Effector CD4-positive, alpha-beta T cell (primary cell): ENCODE measurements around the gene STK33.

Experiments
- DNase-seq: peaks from one replicate; pipeline ENCODE4 v3.0.0-alpha.2; 2020

Gene STK33

DNA sequence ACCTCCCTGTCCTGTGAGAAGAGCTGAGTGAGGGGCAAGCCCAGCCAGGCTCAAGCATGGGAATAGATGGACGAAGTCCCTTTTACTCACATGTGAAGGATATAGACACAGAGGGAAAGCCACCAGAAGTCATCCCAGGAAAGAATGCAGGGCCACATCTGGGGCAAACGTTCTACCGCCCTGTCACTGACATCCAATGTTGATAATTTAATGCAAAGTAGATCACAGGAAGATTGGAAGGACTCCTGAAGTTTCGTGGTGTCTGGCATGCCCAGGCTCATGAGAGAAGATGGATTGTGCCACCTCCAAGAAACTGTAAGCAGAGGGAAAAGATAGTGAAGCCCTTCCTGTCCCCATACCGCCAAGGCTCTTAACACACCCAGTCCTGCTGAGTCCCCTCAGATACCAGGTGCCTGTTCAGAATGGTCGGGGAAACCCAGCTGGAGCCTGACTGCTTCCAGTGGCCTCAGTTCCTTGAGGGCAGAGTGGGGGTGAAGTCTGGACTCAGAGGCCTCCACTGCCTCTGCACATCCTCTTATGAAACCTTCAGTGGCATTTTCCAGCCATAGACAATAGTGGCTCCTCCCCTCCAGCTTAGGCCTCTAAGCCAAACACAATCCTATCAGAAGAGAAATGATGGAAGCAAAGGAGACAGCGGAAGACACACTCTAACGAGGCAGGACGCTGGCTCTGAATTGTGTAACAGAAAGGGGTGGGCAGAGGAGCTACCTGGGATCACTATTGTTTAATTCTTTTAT is 7.5 kb upstream of the STK33 start:
- no peak for DNase-seq

DNA sequence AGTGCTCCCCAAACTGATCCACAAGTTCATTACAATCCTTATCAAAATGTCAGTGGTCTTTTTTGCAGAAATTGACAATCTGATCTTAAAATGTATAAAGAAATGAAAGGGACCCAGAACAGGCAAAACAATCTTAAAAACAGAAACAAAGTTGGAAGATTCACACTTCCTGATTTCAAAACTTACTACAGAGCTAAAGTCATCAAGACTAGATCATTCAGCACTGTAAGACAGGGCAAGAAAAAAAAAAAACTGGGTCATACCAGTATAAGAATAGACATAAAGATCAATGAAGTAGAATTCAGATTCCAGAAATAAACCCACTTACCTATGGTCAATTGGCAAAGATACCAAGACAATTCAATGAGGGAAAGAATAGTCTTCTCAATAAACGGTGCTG is 4.5 kb upstream of the STK33 start:
- DNase-seq, result no peak

DNA sequence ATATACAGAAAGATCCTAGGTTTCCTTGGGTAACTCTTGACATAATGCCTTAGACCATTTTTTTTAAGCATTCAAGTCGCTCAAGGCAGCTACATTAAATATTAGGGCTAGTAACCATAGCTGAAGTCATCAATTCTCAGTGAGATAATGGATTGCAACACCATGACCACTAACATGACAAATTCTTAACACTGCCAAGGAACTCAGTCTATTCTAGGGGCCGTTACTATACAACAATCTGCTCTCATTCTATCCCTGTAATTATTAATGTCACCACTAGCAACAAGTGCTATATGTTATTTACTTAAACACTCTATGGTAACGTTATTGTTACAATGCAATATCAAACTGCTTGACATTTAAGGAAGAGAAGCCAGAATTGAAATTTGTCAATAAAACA is 3.2 kb upstream of the STK33 start:
- DNase-seq, result no peak

DNA sequence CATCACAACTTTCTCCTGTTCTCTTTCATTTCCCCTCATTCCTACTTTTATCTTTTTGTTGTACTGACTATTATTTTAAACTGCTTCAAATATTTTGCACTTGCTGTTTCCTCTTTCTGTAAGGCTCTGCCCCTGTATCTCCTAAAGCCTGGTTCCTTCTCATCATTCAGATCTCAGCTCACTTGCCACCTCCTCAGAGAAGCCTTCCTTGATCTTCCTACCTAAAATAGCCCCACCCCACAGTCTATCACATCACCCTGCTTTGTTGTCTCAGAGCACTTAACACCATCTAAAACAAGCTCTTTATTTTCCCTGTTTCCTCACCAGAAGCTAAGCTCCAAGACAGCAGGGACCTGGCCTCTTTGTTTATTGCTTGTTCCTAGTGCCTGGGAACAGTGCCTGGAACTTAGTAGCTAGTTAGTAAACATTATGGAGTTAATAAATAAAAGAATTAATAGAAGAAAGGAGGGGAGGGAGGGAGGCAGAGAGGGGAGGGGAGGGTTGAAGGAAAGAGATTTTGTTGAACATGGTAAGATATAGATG is 2.5 kb upstream of the STK33 start:
- DNase-seq, result no peak

DNA sequence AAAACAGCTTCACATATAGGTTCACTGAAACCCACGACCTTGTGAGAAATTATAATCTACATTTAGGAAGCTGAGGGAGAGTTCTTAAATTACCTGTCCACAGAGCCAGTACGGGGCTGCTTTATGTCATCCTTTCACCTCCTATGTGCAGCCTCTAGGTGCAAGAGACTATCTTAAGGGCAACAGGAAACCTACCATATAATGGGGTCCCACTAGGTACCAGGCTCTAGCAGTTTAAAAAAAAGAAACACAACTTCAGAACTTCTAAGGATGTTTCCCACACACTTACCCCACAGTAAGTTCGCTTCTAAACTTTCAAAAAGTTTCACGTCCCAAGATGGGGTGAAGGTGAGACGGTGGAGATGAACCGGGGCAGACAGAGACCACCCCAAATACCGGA is 573 bp downstream of the STK33 start:
- DNase-seq, result no peak

DNA sequence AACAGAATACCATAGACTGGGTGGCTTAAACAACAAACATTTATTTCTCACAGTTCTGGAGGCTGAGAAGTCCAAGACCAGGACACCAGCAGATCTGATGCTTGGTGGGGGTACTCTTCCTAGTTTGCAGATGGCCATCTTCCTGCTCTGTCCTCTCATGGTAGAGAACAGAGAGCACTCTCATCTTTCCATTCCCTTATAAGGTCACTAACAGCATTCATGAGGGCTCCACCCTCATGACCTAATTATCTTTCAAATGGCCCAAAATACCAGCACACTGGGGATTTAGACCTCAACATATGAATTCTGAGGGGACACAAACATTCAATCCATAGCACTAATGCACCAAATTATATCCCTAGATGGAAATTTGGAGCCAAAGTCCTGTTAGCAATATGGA is 6.1 kb downstream of the STK33 start:
- DNase-seq, result no peak

DNA sequence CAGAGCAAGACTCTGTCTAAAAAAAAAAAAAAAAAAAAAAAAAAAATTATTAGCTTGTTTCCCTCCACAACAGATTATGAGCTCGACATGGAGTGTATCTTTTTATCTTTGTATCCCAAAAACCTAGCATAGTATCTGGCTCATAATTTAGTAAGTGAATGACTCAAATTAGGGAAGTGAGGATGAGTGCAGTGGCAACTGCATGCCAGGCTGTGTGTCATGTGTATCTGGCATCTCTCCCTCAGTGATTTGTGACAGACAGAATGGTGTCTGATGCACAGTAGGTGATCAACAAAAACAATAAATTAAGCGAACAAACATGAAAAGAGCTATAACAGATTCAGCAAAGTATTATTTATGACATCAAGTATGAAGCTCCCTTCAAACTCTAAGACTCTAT is 7.2 kb downstream of the STK33 start:
- DNase-seq, result no peak

DNA sequence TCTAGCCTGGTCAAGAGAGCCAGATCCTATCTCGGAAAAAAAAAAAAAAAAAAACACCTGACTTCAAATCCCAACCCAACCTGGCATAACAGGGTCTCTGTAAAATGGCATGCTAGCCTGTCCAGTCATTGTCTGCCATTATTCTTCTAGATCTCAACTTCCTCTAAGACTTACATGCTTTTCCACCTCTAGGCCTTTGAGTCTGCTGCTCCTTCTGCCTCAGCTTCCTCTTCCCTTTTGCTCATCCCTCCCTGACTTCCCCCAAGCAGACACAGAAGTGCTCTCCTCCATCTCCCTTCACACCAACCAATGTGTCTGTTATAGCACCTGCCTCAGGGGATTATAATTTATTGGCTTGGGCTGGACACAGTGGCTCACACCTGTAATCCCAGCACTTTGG is 7.8 kb downstream of the STK33 start:
- no peak for DNase-seq

DNA sequence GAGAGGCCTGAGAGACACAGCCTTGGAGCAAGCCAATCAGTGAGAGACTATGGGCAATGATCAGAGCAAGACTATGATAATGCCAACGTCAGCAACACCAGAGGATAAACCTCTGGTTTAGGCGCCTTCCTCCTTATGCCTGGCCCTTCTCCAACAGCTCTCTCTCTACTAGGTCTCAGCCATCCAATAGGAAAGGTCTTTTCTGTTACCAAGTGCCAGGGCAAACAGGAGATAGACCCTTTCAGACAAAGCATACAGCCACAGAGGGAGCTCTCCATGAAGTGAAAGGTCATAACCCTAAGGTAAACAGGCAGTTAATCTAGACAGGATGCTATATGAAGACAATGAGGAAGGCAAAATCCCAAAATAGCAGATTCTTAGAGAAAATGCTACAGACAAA is 9.5 kb downstream of the STK33 start:
- DNase-seq, result no peak

DNA sequence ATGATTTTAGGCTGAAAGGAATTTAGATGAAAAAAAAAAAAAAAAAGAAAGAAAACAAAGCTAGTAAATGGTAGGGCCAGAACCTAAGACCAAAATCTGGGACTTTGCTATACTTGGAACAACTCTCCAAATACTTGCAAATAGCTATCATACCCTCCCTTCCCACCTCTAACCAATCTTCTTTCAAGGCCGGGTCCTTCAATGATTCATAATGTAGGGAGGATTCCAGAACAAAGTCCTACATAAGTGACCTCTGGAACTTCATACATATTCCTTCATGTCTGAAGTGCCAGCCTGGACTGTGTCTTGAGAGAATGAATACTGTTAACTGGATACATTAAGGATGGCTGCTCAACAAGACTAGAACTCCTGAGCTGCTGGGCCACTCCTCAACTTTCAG is 9.9 kb downstream of the STK33 start:
- no peak for DNase-seq

DNA sequence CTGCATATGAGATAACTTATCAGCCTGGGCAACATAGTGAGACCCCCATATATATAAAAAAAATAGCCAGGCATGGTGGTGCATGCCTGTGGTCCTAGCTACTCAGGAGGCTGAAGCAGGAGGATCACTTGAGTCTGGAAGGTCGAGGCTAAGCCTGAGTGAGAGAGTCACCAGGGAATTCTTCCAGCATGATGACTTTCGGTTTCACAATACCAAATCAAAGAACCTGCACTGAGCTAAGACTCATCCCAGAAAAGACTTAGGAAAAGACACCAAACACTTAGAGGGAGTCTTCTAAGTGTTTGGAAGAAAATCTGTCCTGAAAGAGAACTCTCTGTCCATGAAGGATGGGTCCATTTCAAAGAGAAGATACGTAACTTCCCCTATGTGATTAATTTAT is 12.7 kb downstream of the STK33 start:
- no peak for DNase-seq

DNA sequence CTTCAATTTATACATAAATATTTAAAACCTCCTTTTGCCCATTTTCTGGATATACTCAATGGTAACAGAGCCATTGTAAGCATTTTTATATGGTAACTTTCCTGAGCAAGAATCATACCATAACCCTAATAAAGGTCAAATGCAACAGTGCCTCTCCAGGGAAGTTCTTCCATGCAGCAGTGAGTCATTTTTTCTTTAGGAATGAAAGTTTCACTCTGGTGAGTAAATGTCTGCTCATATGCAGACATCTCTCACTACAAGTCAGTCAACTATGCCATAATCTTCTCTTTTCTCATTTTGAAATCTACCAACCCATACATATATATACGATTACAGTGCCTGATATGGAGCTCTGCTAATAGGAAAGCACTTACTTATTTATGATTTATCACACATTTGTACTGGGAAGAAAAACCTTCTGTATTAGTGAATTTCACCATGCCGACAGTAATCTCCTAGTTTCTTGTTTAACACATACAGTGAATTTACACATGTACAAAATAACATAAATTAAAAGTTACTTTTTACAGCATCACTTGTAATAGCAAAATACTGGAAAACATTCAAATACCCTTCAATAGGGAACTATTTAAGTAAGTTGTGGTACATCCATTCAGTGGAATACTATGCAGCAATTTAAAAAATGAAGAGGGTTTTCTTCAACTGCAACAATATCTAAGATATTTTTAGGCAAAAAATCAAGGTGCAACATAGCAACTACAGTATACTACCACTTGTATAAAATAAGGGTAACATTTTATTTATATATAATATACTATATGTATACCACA is 16.0 kb downstream of the STK33 start:
- no peak for DNase-seq

DNA sequence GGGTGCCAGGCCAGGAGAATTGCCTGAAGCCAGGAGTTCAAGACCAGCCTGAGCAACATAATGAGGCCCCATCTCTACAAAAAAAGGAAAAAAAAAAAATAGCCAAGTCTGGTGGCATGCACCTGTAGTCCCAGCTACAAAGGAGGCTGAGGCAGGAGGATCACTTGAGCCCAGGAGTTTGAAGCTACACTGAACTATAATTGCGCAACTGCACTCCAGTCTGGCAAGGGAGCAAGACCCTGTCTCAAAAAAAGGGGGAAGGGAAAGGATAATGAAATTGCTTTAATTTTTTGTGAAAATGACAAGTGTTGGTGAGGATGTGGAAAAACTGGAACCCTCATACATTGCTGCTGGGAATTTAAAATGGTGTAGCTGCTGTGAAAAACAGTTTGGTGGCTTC is 19.2 kb downstream of the STK33 start:
- DNase-seq, result no peak

DNA sequence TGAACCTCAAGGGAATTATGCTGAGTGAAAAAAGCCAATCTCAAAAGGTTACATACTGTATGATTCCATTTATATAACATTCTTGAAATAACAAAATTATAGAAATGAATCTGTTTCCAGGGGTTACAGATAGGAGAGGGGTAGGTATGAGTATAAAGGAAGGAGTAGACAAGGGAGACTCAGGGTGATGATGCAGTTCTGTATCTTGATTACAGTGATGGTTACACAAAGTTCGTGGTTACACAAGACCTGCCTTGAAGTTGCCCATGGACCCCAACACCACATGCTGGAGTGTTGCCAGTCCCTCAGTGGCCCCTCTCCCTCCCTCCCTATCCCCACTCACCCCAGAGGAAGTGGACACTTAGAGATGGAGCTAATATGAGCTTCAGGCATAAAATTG is 20.3 kb downstream of the STK33 start:
- DNase-seq, result no peak

DNA sequence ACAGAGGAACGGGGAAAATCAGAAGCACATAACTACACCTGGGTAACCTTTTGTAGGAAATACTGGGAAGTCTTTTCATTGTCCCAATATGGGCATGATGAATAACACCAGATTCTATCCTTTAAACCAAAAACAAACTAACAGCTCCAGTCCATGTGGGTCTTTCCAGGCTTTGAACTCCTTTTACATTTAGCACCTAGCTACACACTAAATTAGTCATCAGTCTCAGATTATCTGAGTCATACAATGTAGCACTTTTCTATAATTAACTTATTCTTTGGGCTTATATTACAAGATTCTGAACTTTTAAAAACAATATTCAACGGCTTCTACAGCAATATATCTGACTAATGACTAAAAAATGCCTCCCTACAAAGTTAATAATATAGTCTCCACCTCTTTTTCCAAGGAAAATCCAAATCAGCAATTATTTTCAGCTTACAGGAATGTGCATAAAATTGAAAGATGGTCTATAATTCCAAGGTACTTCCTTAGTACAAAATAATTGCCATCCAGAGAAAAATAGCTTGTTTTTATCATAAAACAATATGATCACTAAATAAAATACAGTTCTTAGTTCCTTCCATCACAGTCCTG is 26.3 kb downstream of the STK33 start:
- no peak for DNase-seq

DNA sequence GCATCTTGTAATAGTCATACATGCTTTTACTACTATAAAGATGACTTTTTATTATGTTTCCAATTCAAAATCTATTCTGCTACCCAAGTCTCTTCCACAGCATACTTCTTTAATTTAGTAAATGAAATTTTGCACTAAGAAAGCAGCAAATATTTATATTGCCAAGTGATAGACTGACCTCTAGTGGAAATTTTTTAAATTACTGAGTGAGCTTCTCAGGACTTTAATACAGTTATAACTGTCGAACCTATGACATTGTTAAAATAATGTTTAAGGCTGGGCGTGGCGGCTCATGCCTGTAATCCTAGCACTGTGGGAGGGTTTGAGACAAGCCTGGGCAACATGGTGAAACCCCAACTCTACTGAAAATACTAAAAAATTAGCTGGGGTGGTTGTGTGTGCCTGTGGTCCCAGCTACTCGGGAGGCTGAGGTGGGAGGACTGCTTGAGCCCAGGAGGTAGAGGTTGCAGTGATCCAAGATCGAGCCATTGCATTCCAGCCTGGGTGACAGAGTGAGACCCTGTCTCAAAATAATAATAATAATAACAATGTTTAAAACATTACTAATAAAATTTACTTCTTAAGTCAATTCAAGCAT is 27.3 kb downstream of the STK33 start:
- DNase-seq, result no peak

DNA sequence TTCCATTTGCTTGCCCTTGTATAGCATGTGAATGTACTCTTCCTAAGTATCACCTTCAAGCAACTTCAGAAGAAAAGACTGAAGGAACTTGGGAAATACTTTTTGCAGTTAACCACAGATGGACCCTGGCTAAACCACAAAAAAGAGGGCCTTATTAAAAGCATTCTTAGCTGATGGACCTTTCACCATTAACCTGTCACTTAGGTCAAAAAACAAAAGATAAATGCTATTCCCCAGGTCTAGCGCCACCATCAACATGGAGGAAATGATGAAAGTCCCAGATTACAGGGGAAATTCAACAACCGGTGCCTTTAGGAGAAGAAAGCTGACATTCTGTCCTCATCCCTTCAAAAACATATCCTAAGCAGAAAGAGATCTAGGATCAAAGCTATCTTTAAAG is 29.5 kb downstream of the STK33 start:
- no peak for DNase-seq

DNA sequence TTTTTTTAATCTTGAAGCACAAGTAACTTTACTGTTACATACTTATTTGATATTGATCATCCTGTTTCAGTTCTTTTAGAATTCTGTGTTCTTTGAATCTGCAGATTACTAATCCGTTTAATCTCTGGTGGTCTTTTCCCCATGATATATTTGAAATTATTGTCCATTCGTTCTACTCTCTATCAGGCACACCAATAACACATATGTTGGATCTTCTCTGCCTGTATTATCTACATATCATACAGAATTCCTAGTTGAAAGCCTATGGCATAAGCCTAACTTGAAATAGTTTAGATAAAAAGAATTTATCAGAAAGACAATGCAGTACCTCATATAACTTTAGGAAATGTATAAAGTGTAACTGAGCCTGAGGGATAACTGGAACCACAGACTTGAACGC is 32.6 kb downstream of the STK33 start:
- DNase-seq, result no peak

DNA sequence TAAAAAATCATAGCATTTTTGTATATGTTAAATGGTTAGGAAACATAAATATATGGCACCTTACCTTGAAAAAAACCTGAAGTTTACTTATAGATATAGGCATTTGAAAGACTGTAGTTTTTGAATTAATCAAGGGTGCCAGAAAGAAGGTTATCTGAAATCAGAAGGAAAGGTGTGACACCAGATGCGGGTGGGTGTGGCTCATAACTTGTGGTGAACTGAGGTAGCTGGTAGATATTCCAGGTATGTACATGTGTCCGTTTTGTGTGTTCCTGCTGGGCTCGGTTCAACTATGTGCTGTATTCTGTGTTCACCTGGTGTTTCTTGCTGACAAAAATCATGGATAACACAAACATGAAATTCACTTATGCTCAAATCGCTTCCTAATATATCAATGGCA is 35.6 kb downstream of the STK33 start:
- no peak for DNase-seq

DNA sequence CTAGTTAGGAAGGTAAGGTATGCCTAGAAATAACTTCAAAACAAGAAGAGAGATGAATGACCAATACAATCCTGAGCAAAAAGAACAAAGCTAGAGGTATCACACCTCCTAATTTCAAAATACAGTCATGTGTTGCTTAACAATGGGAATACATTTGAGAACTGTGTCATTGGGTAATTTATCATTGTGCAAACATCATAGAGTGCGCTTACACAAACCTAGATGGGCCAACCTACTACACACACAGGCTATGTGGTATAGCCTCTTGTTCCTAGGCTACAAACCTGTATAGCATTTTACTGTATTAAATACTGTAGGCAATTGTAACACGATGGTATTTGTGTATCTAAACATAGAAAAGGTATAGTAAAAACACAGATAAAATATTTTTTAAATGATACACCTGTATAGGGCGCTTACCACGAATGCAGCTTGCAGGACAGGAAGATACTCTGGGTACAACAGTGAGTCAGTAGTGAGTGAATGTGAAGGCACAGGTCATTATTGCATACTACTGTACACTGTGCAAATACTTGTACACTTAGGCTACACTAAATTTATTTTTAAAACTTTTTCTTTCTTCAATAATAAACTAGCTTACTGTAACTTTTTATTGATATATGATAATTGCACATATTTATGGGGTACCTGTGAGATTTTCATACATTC is 48.2 kb downstream of the STK33 start:
- DNase-seq, result no peak

DNA sequence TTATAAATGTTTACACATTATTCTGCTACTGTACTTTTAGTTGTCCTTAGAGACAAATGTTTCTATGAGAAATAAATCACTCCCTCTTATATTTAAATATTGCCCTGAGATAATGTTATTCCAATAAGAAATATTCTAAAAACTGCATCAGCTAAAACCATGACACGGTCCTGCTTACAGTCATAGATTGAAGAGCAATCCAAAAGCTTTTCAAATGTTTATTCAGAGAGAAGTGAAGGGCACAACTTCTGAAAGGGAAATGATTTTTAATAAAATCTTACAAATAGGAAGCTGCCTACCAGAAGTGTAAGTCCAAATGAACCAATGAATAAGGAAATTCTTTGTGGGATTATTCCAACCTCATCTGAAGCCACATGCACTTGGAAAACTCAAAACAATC is 49.2 kb downstream of the STK33 start:
- no peak for DNase-seq

DNA sequence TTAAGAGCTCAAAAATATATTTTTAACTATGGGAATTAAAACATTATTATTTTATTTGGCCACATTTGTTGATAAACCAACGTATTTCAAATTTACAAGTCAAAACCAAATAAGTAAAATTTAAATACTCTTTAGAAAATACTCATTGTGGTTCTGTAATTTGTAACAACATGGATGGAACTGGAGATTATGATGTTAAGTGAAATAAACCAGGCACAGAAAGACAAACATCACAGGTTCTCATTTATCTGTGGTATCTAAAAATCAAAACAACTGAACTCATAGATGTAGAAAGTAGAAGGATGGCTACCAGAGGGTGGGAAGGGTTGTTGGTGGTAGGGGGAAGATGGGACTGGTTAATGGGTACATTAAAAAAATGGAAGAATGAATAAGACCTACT is 50.8 kb downstream of the STK33 start:
- no peak for DNase-seq

DNA sequence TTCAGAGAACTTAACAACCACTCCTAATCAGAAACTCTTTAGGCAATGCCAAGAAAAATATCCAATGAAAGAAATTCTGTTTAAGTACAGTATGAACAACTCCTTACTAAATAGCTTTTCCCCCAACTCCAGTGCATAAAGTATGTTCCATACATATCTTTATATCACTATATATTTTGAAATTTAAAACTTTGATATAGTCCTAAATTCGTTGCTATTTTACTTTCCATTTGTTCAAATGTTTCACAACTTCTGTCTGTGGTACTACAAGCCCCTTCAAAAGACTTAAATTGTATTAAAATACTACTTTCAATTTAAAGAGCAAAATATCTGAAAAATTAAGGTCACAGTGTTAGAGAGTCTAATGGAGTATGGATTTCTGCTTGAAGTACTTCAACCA is 52.6 kb downstream of the STK33 start:
- DNase-seq, result no peak
